Nephron (organoid): ENCODE data around the gene SRP54.
A peak's percentile ranks its signal among the peaks of the same experiment; 100 is the strongest.
"Not testable (repeated sequence)": the region's sequence is repeated elsewhere in the genome, so short reads cannot be mapped to it uniquely, and the experiment has no call there.

Experiments used
- H3K27ac Mint-ChIP-seq, 3 experiments: 2 replicates each; pipeline ENCODE4 v1.8.0; 2020; ENCODE audit warnings: mixed read lengths in 3 of 3, mild to moderate bottlenecking in 2 of 3, moderate library complexity in 1 of 3
- H3K27me3 Mint-ChIP-seq: 2 replicates; pipeline ENCODE4 v1.8.0; 2021; ENCODE audit warnings: low read depth, mild to moderate bottlenecking, moderate library complexity, mixed read lengths
- H3K36me3 Mint-ChIP-seq: 2 replicates; pipeline ENCODE4 v1.8.0; 2020; ENCODE audit warnings: low read depth, mixed read lengths
- H3K4me1 Mint-ChIP-seq: 2 replicates; pipeline ENCODE4 v1.8.0; 2020; ENCODE audit warnings: mixed read lengths
- H3K4me3 Mint-ChIP-seq, 3 experiments: 2 replicates each; pipeline ENCODE4 v1.8.0; 2020; ENCODE audit warnings: mild to moderate bottlenecking in 3 of 3, mixed read lengths in 3 of 3, moderate library complexity in 2 of 3
- H3K9me3 Mint-ChIP-seq: 2 replicates; pipeline ENCODE4 v1.8.0; 2020; ENCODE audit warnings: mixed read lengths
- CTCF ChIP-seq, 3 experiments: fragments of 200-600 bp; sonication (generic); IDR thresholded peaks; one replicate each; pipeline ENCODE4 v1.5.0; 2021; ENCODE audit warnings: antibody characterized with exemption in 3 of 3; ENCODE audit not compliant: unreplicated experiment in 3 of 3

Gene SRP54

GRCh38 chr14:35032562-35032961, 49.8 kb downstream of the SRP54 start:
- H3K36me3 Mint-ChIP-seq, result peaks cover 61% of the 10 kb centered on the region
- no peaks in the 10 kb centered on the region for H3K4me1 Mint-ChIP-seq
- peaks cover 4% of the 10 kb centered on the region for H3K27me3 Mint-ChIP-seq
- no peak overlapping the region for H3K27ac Mint-ChIP-seq
- no peak for TF ChIP-seq CTCF (IDR thresholded peaks at IDR 0.05; ENCODE audit: unreplicated experiment in 3 of 3)
- H3K9me3 Mint-ChIP-seq, result peaks cover 19% of the 10 kb centered on the region
- no peak overlapping the region for H3K4me3 Mint-ChIP-seq

GRCh38 chr14:35034440-35034833, 51.6 kb downstream of the SRP54 start:
- H3K4me3 Mint-ChIP-seq, result no peak overlapping the region
- H3K9me3 Mint-ChIP-seq, result peaks cover 19% of the 10 kb centered on the region
- H3K27ac Mint-ChIP-seq, result no peak overlapping the region
- peaks cover 4% of the 10 kb centered on the region for H3K27me3 Mint-ChIP-seq
- no peaks in the 10 kb centered on the region for H3K4me1 Mint-ChIP-seq
- H3K36me3 Mint-ChIP-seq, result peaks cover 48% of the 10 kb centered on the region
- TF ChIP-seq CTCF (IDR thresholded peaks at IDR 0.05; ENCODE audit: unreplicated experiment in 3 of 3), result no peak

GRCh38 chr14:35034944-35035554, 52.3 kb downstream of the SRP54 start:
- Mint-ChIP-seq H3K9me3 (peaks cover 19% of the 10 kb centered on the region), H3K36me3 (peaks cover 44% of the 10 kb centered on the region)
- not testable (repeated sequence) for H3K27me3 Mint-ChIP-seq, H3K4me3 Mint-ChIP-seq, H3K4me1 Mint-ChIP-seq, H3K27ac Mint-ChIP-seq

GRCh38 chr14:35038312-35038711, 55.5 kb downstream of the SRP54 start:
- not testable (repeated sequence) for H3K4me1 Mint-ChIP-seq, H3K27ac Mint-ChIP-seq, H3K27me3 Mint-ChIP-seq, H3K4me3 Mint-ChIP-seq
- H3K9me3 Mint-ChIP-seq, result peaks cover 18% of the 10 kb centered on the region
- peaks cover 24% of the 10 kb centered on the region for H3K36me3 Mint-ChIP-seq

GRCh38 chr14:35042632-35043031, 59.8 kb downstream of the SRP54 start:
- no peak for TF ChIP-seq CTCF (IDR thresholded peaks at IDR 0.05; ENCODE audit: unreplicated experiment in 3 of 3)

GRCh38 chr14:35043046-35043445, 60.3 kb downstream of the SRP54 start:
- H3K4me3 Mint-ChIP-seq, result peak overlapping the region in 1 of 3 experiments; percentile 31
- no peak for TF ChIP-seq CTCF (IDR thresholded peaks at IDR 0.05; ENCODE audit: unreplicated experiment in 3 of 3)
- H3K4me1 Mint-ChIP-seq, result peaks cover 17% of the 10 kb centered on the region
- H3K27ac Mint-ChIP-seq, result peak overlapping the region in 2 of 3 experiments; percentile 24 to 32
- H3K36me3 Mint-ChIP-seq, result no peaks in the 10 kb centered on the region
- no peaks in the 10 kb centered on the region for H3K27me3 Mint-ChIP-seq
- no peaks in the 10 kb centered on the region for H3K9me3 Mint-ChIP-seq

More at GRCh38 chr14:35042632-35043031, 59.8 kb downstream of the SRP54 start:
- H3K27me3 Mint-ChIP-seq, result no peaks in the 10 kb centered on the region
- H3K36me3 Mint-ChIP-seq, result no peaks in the 10 kb centered on the region
- H3K4me3 Mint-ChIP-seq, result peak overlapping the region in 1 of 3 experiments; percentile 31
- H3K9me3 Mint-ChIP-seq, result no peaks in the 10 kb centered on the region
- peaks cover 13% of the 10 kb centered on the region for H3K4me1 Mint-ChIP-seq
- peak overlapping the region in 2 of 3 experiments; percentile 24 to 32 for H3K27ac Mint-ChIP-seq
